K562 (cell line): ENCODE measurements around the gene TAF10. TPM values are rescaled to one million over a fixed set of nuclear protein-coding genes. Genes with fewer than 3 reads are reported as not detected.

Experiments
- ARID1B ChIP-seq: fragments of 450-650 bp; IDR thresholded peaks from 2 replicates; pipeline ENCODE4 v1.6.1; 2016; ENCODE audit warnings: antibody characterized with exemption, mild to moderate bottlenecking, inconsistent platforms
- BRF1 ChIP-seq: IDR thresholded peaks from 3 replicates; pipeline ENCODE4 v1.6.1; 2011; ENCODE audit warnings: borderline replicate concordance, mild to moderate bottlenecking; ENCODE audit not compliant: insufficient read length; ENCODE audit errors: extremely low read depth
- BRF2 ChIP-seq: IDR thresholded peaks from 3 replicates; pipeline ENCODE4 v1.6.1; 2011; ENCODE audit warnings: borderline replicate concordance, mild to moderate bottlenecking; ENCODE audit not compliant: insufficient read length, insufficient read depth
- CBX5 ChIP-seq: IDR thresholded peaks from 2 replicates; pipeline ENCODE4 v1.6.1; 2014; ENCODE audit warnings: low read depth, borderline replicate concordance
- CCNT2 ChIP-seq: IDR thresholded peaks from 2 replicates; pipeline ENCODE4 v1.6.1; 2011; ENCODE audit warnings: borderline replicate concordance, low read depth, mild to moderate bottlenecking, moderate library complexity, mixed read lengths, low read length; ENCODE audit not compliant: insufficient read length; ENCODE audit errors: extremely low read depth
- EWSR1 ChIP-seq: fragments of 450-650 bp; IDR thresholded peaks from 2 replicates; pipeline ENCODE4 v1.6.1; 2018; ENCODE audit warnings: borderline replicate concordance, mild to moderate bottlenecking, low read depth, moderate library complexity; ENCODE audit not compliant: partially characterized antibody
- FOXP1 ChIP-seq: sonication (generic); formaldehyde crosslinking; IDR thresholded peaks from 2 replicates; pipeline ENCODE4 v1.8.0; 2022; ENCODE audit warnings: mild to moderate bottlenecking, missing genetic modification reagents
- MIER1 ChIP-seq: fragments of 450-650 bp; IDR thresholded peaks from 2 replicates; pipeline ENCODE4 v1.6.1; 2016; ENCODE audit warnings: antibody characterized with exemption, mild to moderate bottlenecking, low read depth
- PHF21A ChIP-seq: fragments of 450-650 bp; IDR thresholded peaks from 2 replicates; pipeline ENCODE4 v1.6.1; 2017; ENCODE audit warnings: low read depth, borderline replicate concordance
- POLR2AphosphoS2 ChIP-seq: IDR thresholded peaks from 2 replicates; pipeline ENCODE4 v1.6.1; 2012; ENCODE audit warnings: low read length, improper control_type of control experiment
- RREB1 ChIP-seq: fragments of 250-450 bp; sonication (Bioruptor Pico); IDR thresholded peaks from 2 replicates; pipeline ENCODE4 v1.4.0; 2020
- RUNX1 ChIP-seq: sonication (generic); IDR thresholded peaks from 2 replicates; pipeline ENCODE4 v1.6.1; 2016; ENCODE audit warnings: antibody characterized with exemption, low read depth
- SIN3A ChIP-seq, 2 experiments: fragments of 150-350 bp in 1 of 2; IDR thresholded peaks; 2 replicates each; pipeline ENCODE4 v1.6.1; 2011 to 2016; ENCODE audit warnings: borderline replicate concordance in 2 of 2, low read depth in 2 of 2, low read length in 2 of 2, mild to moderate bottlenecking in 2 of 2, moderate library complexity in 2 of 2; ENCODE audit not compliant: control insufficient read depth in 1 of 2
- SP1 ChIP-seq: sonication (generic); formaldehyde crosslinking; IDR thresholded peaks from 2 replicates; pipeline ENCODE4 v1.8.1; 2022; ENCODE audit warnings: mild to moderate bottlenecking, missing genetic modification reagents
- SREBF2 ChIP-seq: sonication (generic); formaldehyde crosslinking; IDR thresholded peaks from 2 replicates; pipeline ENCODE4 v1.4.0; 2020; ENCODE audit warnings: mild to moderate bottlenecking, missing genetic modification reagents
- TFAP4 ChIP-seq: sonication (generic); formaldehyde crosslinking; IDR thresholded peaks from 2 replicates; pipeline ENCODE4 v1.8.0; 2022; ENCODE audit warnings: missing genetic modification reagents, mild to moderate bottlenecking, moderate library complexity, borderline replicate concordance
- U2AF2 ChIP-seq: fragments of 200-400 bp; formaldehyde crosslinking; optimal IDR thresholded peaks from 2 replicates; pipeline ENCODE3; 2017; ENCODE audit warnings: low read depth, mild to moderate bottlenecking, low read length
- XRCC4 ChIP-seq: IDR thresholded peaks from one replicate; pipeline ENCODE4 v1.6.1; 2011; ENCODE audit not compliant: insufficient read depth, insufficient read length; ENCODE audit errors: extremely low read depth
- ZFP36 ChIP-seq: fragments of 150-350 bp; IDR thresholded peaks from 2 replicates; pipeline ENCODE4 v1.6.1; 2018; ENCODE audit warnings: low read length, low read depth; ENCODE audit not compliant: partially characterized antibody
- ZNF316 ChIP-seq: fragments of 450-650 bp; IDR thresholded peaks from 2 replicates; pipeline ENCODE4 v1.6.1; 2016
- polyA plus RNA-seq, 8 experiments: library from polyadenylated mRNA; depleted of rRNA in 4 of 8; stranded (reverse) in 5 of 8; unstranded in 3 of 8; fragments of >200 nt; fragmentation: Nextera tagmentation in 2 of 8; fragmentation: Illumina TruSeq in 1 of 8; extraction: Ambion mirVana in 2 of 8; extraction: Trizol in 1 of 8; gene quantifications; 2 replicates each; pipeline versions ENCODE4 v1.2.1 to v1.2.3, GENCODE V29; 2011 to 2014; ENCODE audit warnings: inconsistent platforms in 1 of 8, missing spikeins in 1 of 8
- total RNA-seq, 7 experiments: library from RNA; depleted of rRNA in 6 of 7; stranded (reverse); fragments of >200 nt in 6 of 7; fragmentation: Illumina TruSeq in 2 of 7; extraction: Trizol in 2 of 7; gene quantifications; 2 replicates each; pipeline versions ENCODE4 v1.2.1 to v1.2.3, GENCODE V29; 2011 to 2021; ENCODE audit warnings: low replicate concordance in 1 of 7

TAF10 gene
- total and polyA plus RNA-seq, 9 of the 15 experiments (the other 6 are each of a cell fraction or from before 2014, with no cell fraction given): 19.5 to 197 (median 121) TPM

- TF ChIP-seq SREBF2 (CRISPR knock-in tag) (no peak), PHF21A (no peak), ARID1B (no peak; the same call in 1 of the 2 replicates), CBX5 (no peak), U2AF2 (no peak), ZFP36 (peak; percentile 2), BRF1 (no peak), SIN3A (IDR thresholded peaks at IDR 0.05; ENCODE audit: borderline replicate concordance in 2 of 2, control insufficient read depth in 1 of 2, low read depth in 2 of 2, low read length in 2 of 2) (peak in 1 of 2 experiments; percentile 40; a peak in 1 of 4 replicates), XRCC4 (no peak), EWSR1 (no peak), CCNT2 (peak; percentile 82), TFAP4 (CRISPR knock-in tag) (peak; percentile 92), SP1 (CRISPR knock-in tag) (peak; percentile 82), RUNX1 (no peak), FOXP1 (CRISPR knock-in tag) (peak; percentile 81; the same call in 1 of the 2 replicates), MIER1 (no peak; the same call in 1 of the 2 replicates), BRF2 (no peak), POLR2AphosphoS2 (no peak), ZNF316 (peak; percentile 22; the same call in 1 of the 2 replicates), RREB1 (peak; percentile 51; the same call in 1 of the 2 replicates)
Observed at GRCh38 chr11:6612213-6613041, at the start of gene TAF10 (continued).
